GM12878 (cell line): ENCODE results near the gene LARGE1. TPM values are rescaled to one million over a fixed set of nuclear protein-coding genes. Genes with fewer than 3 reads are reported as not detected.

ENCODE experiments used
- ATAC-seq: fragments of 200-7000 bp; cut with Tn5 transposase; 3 replicates; pipeline ENCODE4 v1.9.1; 2020; ENCODE audit warnings: mild to moderate bottlenecking, moderate library complexity
- BruUV-seq: library from RNA; stranded (reverse); fragments of 400-500 nt; replicated peaks from 2 replicates; lab custom pipeline; 2021; lab: Mats Ljungman, UMichigan
- CTCF ChIA-PET: fragments of 300-600 bp; sonication (Branson Sonifier 250); formaldehyde crosslinking; extraction: SDS; loops from one replicate; lab custom pipeline; 2021; ENCODE audit warnings: inconsistent platforms; lab: Yijun Ruan, JAX
- POLR2A ChIA-PET: fragments of 350-600 bp; formaldehyde crosslinking; extraction: SDS; loops from one replicate; lab custom pipeline; 2021; ENCODE audit warnings: inconsistent platforms; lab: Charles Lee
- RAD21 ChIA-PET: fragments of 300-600 bp; sonication (Branson Sonifier 250); formaldehyde crosslinking; loops from one replicate; lab custom pipeline; 2023; ENCODE audit warnings: antibody characterized with exemption; ENCODE audit not compliant: unreplicated experiment; lab: Charles Lee
- SMC1A ChIA-PET: fragments of 300-600 bp; sonication (Branson Sonifier 250); formaldehyde crosslinking; loops from one replicate; lab custom pipeline; 2023; ENCODE audit not compliant: unreplicated experiment, uncharacterized antibody; lab: Charles Lee
- DNase-seq: peaks from one replicate; pipeline ENCODE4 v3.0.0-alpha.2; 2011; ENCODE audit warnings: low read depth, low spot score
- FAIRE-seq: peaks from 3 replicates; lab custom pipeline; 2011; peaks lifted over from hg19 to GRCh38; lab: Jason Lieb, UNC
- H2AFZ ChIP-seq: 2 replicates; pipeline ENCODE4 v1.6.0; 2011; ENCODE audit warnings: low read depth, low read length, control low read depth; ENCODE audit not compliant: control insufficient read depth
- H3K27ac ChIP-seq: 2 replicates; pipeline ENCODE4 v1.5.1; 2011; ENCODE audit warnings: control low read depth; ENCODE audit not compliant: control insufficient read depth, insufficient read depth
- H3K27me3 ChIP-seq, 2 experiments: replicated peaks in 1 of 2; 2 replicates each; pipeline versions ENCODE4 v1.6.0 to v1.6.1; 2011; ENCODE audit warnings: low read length in 1 of 2; ENCODE audit not compliant: control insufficient read depth in 2 of 2, insufficient read depth in 2 of 2
- H3K36me3 ChIP-seq, 2 experiments: 2 replicates each; pipeline ENCODE4 v1.5.1; 2011; ENCODE audit warnings: low read length in 1 of 2; ENCODE audit not compliant: control insufficient read depth in 2 of 2, insufficient read depth in 2 of 2
- H3K4me1 ChIP-seq: 2 replicates; pipeline ENCODE4 v1.6.1; 2011; ENCODE audit warnings: mild to moderate bottlenecking, low read length, moderate library complexity, mixed read lengths; ENCODE audit not compliant: control insufficient read depth, insufficient read depth
- H3K4me2 ChIP-seq: 2 replicates; pipeline ENCODE4 v1.6.0; 2011; ENCODE audit warnings: control low read depth; ENCODE audit not compliant: control insufficient read depth, insufficient read depth
- H3K4me3 ChIP-seq: fragments of 200-600 bp; sonication (generic); 2 replicates; pipeline ENCODE4 v1.5.1; 2016
- H3K79me2 ChIP-seq: 2 replicates; pipeline ENCODE4 v1.6.0; 2011; ENCODE audit warnings: low read length; ENCODE audit not compliant: control insufficient read depth, insufficient read depth
- H3K9ac ChIP-seq: 2 replicates; pipeline ENCODE4 v1.8.0; 2011; ENCODE audit warnings: low read length, control low read depth, mixed read lengths; ENCODE audit not compliant: control insufficient read depth, insufficient read depth
- H3K9me3 ChIP-seq: replicated peaks from 3 replicates; pipeline ENCODE4 v1.5.1; 2011; ENCODE audit warnings: mild to moderate bottlenecking, low read length; ENCODE audit not compliant: control insufficient read depth, insufficient read depth
- H4K20me1 ChIP-seq: 2 replicates; pipeline ENCODE4 v1.6.0; 2011; ENCODE audit not compliant: control insufficient read depth, insufficient read depth
- BACH1 ChIP-seq: fragments of 450-650 bp; IDR thresholded peaks from 2 replicates; pipeline ENCODE4 v1.6.1; 2017; ENCODE audit warnings: mild to moderate bottlenecking, borderline replicate concordance
- CEBPB ChIP-seq, 2 experiments: fragments of 150-350 bp in 1 of 2; IDR thresholded peaks; 2 replicates each; pipeline ENCODE4 v1.6.1; 2012 to 2014; ENCODE audit warnings: low read depth in 2 of 2, low read length in 2 of 2, borderline replicate concordance in 1 of 2, inconsistent platforms in 1 of 2
- DPF2 ChIP-seq: fragments of 450-650 bp; IDR thresholded peaks from 2 replicates; pipeline ENCODE4 v1.6.1; 2017; ENCODE audit warnings: mild to moderate bottlenecking
- EGR1 ChIP-seq, 2 experiments: IDR thresholded peaks; 1 replicate in 1 of 2; 2 replicates in 1 of 2; pipeline ENCODE4 v1.6.1; 2011 to 2012; ENCODE audit warnings: low read depth in 2 of 2, low read length in 2 of 2, borderline replicate concordance in 1 of 2, mild to moderate bottlenecking in 1 of 2, moderate library complexity in 1 of 2
- KAT2A ChIP-seq: conservative IDR thresholded peaks from 2 replicates; pipeline ENCODE4 v1.6.1; 2011; ENCODE audit warnings: low read depth, low read length; ENCODE audit not compliant: control insufficient read depth
- USF2 ChIP-seq: IDR thresholded peaks from 2 replicates; pipeline ENCODE4 v1.6.1; 2011; ENCODE audit warnings: low read depth, low read length, improper control_type of control experiment, borderline replicate concordance
- ZBED1 ChIP-seq: IDR thresholded peaks from 2 replicates; pipeline ENCODE4 v1.6.1; 2016; ENCODE audit warnings: borderline replicate concordance
- WGBS: methylation state at CpG from one replicate; pipeline ENCODE4 v1.1.6; 2016; ENCODE audit warnings: low lambda C conversion rate; ENCODE audit not compliant: insufficient replicate concordance, insufficient coverage; ENCODE audit errors: missing lambda C conversion rate; 5-methylcytosine and 5-hydroxymethylcytosine counted together
- in situ Hi-C: fragments of 300-500 bp; cut with MboI; formaldehyde crosslinking; loops from 9 replicates; pipeline ENCODE4 v1.14.3; 2018; ENCODE audit warnings: mixed read lengths
- intact Hi-C: fragments of 100-400 bp; cut with micrococcal nuclease; formaldehyde crosslinking; loops from one replicate; pipeline ENCODE4 v1.14.2; 2022; ENCODE audit not compliant: unreplicated experiment
- polyA plus RNA-seq, 11 experiments: library from polyadenylated mRNA; depleted of rRNA in 4 of 11; unstranded in 6 of 11; stranded (reverse) in 5 of 11; fragments of >200 nt; fragmentation: Nextera tagmentation in 4 of 11; fragmentation: Illumina TruSeq in 1 of 11; extraction: Ambion mirVana in 4 of 11; extraction: Trizol in 1 of 11; gene quantifications; 1 replicate in 1 of 11; 2 replicates in 10 of 11; pipeline versions ENCODE4 v1.2.1 to v1.2.3, GENCODE V29; 2011 to 2016; ENCODE audit warnings: inconsistent platforms in 2 of 11, missing spikeins in 2 of 11, low read depth in 1 of 11
- total RNA-seq, 4 experiments: library from RNA; depleted of rRNA in 3 of 4; stranded (reverse); fragments of >200 nt in 3 of 4; fragmentation: Illumina TruSeq in 1 of 4; extraction: Trizol in 1 of 4; gene quantifications; 2 replicates each; pipeline versions ENCODE4 v1.2.1 to v1.2.3, GENCODE V29; 2013 to 2021
- TF ChIP-seq, protein P1 (sequence below): fragments of 450-650 bp; formaldehyde crosslinking; IDR thresholded peaks from 2 replicates; pipeline ENCODE4 v1.4.0; 2020; ENCODE audit warnings: mild to moderate bottlenecking, moderate library complexity

LARGE1 gene
- total and polyA plus RNA-seq, 10 of the 15 experiments (the other 5 are each of a cell fraction or from before 2014, with no cell fraction given) = 3.2 to 41.4 (median 17.3) TPM

DNA sequence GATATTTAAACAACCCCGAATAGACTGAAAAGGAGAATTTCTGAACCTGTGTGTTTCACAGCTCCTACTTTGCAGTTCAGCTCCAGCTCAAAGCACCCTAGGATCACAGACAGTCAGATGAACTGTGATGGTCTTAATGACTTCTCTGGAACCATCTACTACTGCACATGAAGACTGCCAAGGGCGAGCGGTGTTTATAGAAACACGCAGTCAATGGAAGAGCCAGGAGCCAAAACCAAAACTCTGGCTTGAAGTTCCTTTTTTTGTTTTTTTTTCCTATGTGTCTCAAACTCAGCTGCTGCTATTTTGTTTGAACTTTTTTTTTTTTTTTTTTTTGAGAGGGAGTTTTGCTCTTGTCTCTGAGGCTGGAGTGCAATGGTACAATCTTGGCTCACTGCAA, 479.5 kb downstream of the LARGE1 start (continued):
- TF ChIP-seq USF2 = no peak
- TF ChIP-seq, all 136 proteins: peak for 0

DNA sequence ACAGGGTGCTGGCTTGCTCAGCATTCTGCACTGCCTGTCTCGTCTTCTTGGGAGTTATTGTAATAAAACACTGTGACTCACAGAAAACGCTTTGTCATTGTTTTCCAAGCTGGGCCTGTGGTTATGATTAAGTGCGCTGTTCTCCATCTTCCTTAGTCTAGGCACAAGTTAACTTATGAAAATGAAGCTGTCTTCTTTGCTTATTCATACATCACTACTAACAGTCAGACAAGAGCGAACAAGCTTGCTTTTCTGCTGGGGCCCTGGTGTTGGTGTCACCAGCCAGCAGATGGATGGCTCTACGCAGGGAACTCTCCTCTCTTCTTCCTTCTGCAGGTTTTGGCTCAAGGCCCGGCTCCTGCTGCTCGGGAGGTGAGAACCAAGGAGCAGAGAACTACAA, 482.0 kb downstream of the LARGE1 start:
- ATAC-seq (peak; percentile 29; the same call in 2 of the 3 replicates), DNase-seq (no peak), FAIRE-seq (no peak)
- Histone ChIP-seq H3K4me2 (no peak overlapping the region), H3K27ac (no peak overlapping the region), H3K27me3 (no peaks in the 10 kb centered on the region), H3K4me3 (no peak overlapping the region), H3K79me2 (no peaks in the 10 kb centered on the region), H3K36me3 (no peaks in the 10 kb centered on the region), H3K4me1 (no peaks in the 10 kb centered on the region; the same call in 1 of the 2 replicates), H2AFZ (no peak overlapping the region), H3K9me3 (no peaks in the 10 kb centered on the region), H4K20me1 (no peaks in the 10 kb centered on the region)
- CTCF ChIA-PET = interaction anchor here (1.1 kb wide), 1 partner anchor 81 kb away, joined by 3 read pairs; no protein-coding TSS in a partner anchor
- 56% methylated on average over 7 of the region's 7 CpGs for WGBS
- POLR2A ChIA-PET = no interaction called here
- intact Hi-C loops = no loop called here
- no TSS peak for BruUV-seq
- RAD21 ChIA-PET = interaction anchor here (0.8 kb wide), 1 partner anchor 137 kb away, joined by 3 read pairs; no protein-coding TSS in a partner anchor
- in situ Hi-C loops = no loop called here
- SMC1A ChIA-PET = interaction anchor here (1.0 kb wide), 2 partner anchors 10 to 32 kb away, joined by 3 to 4 read pairs; no protein-coding TSS in a partner anchor
- no peak for TF ChIP-seq DPF2
- TF ChIP-seq KAT2A = no peak
- TF ChIP-seq, protein P1, sequence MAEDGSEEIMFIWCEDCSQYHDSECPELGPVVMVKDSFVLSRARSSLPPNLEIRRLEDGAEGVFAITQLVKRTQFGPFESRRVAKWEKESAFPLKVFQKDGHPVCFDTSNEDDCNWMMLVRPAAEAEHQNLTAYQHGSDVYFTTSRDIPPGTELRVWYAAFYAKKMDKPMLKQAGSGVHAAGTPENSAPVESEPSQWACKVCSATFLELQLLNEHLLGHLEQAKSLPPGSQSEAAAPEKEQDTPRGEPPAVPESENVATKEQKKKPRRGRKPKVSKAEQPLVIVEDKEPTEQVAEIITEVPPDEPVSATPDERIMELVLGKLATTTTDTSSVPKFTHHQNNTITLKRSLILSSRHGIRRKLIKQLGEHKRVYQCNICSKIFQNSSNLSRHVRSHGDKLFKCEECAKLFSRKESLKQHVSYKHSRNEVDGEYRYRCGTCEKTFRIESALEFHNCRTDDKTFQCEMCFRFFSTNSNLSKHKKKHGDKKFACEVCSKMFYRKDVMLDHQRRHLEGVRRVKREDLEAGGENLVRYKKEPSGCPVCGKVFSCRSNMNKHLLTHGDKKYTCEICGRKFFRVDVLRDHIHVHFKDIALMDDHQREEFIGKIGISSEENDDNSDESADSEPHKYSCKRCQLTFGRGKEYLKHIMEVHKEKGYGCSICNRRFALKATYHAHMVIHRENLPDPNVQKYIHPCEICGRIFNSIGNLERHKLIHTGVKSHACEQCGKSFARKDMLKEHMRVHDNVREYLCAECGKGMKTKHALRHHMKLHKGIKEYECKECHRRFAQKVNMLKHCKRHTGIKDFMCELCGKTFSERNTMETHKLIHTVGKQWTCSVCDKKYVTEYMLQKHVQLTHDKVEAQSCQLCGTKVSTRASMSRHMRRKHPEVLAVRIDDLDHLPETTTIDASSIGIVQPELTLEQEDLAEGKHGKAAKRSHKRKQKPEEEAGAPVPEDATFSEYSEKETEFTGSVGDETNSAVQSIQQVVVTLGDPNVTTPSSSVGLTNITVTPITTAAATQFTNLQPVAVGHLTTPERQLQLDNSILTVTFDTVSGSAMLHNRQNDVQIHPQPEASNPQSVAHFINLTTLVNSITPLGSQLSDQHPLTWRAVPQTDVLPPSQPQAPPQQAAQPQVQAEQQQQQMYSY (CRISPR knock-in tag) = no peak
- no peak for TF ChIP-seq ZBED1
- 0 out of 2 replicates have a peak, but pooled peaks have one; percentile 38 for TF ChIP-seq BACH1
- TF ChIP-seq EGR1 (IDR thresholded peaks at IDR 0.05; ENCODE audit: borderline replicate concordance in 1 of 2, low read depth in 2 of 2, low read length in 2 of 2) = no peak
- TF ChIP-seq CEBPB (IDR thresholded peaks at IDR 0.05; ENCODE audit: borderline replicate concordance in 1 of 2, low read depth in 2 of 2, low read length in 2 of 2) = no peak
- TF ChIP-seq, all 136 proteins: peak for 1
- no peak overlapping the region for H3K9ac ChIP-seq
